Measurements from ENCODE around the gene SLC35D1.

The SLC35D1 gene

GRCh38 chr1:67058761-67059160, 4.8 kb upstream of the SLC35D1 start:
- no peaks in the 10 kb centered on the region for H3F3A ChIP-seq (ENCODE audit: insufficient read depth, low read length)
- no peak overlapping the region for H3K4me3 ChIP-seq (ENCODE audit: low read depth, low read length, poor library complexity, severe bottlenecking)
- no peaks in the 10 kb centered on the region for H4K20me1 ChIP-seq (ENCODE audit: insufficient read depth, low read length)
- H3K4me1 ChIP-seq (ENCODE audit: insufficient read depth, low read length, severe bottlenecking) = no peaks in the 10 kb centered on the region
- no peaks in the 10 kb centered on the region for H3K27me3 ChIP-seq (ENCODE audit: insufficient read depth, low read length)
- no peak overlapping the region for H3K9ac ChIP-seq (ENCODE audit: low read length)
- no peaks in the 10 kb centered on the region for H3K9me2 ChIP-seq (ENCODE audit: low read depth, low read length)
- TF ChIP-seq CTCF (IDR thresholded peaks at IDR 0.05; ENCODE audit: low read length) = no peak
- TF ChIP-seq EZH2 (IDR thresholded peaks at IDR 0.05; ENCODE audit: borderline replicate concordance, low read length) = no peak
- H3K9me3 ChIP-seq (ENCODE audit: low read length) = no peaks in the 10 kb centered on the region
- no peak overlapping the region for H2AFZ ChIP-seq (ENCODE audit: low read length)
- no peak overlapping the region for H3K27ac ChIP-seq (ENCODE audit: low read depth, low read length, poor library complexity, severe bottlenecking)
- H3K4me2 ChIP-seq (ENCODE audit: low read length) = no peak overlapping the region
- H3K79me2 ChIP-seq (ENCODE audit: insufficient read depth, low read length) = no peaks in the 10 kb centered on the region
- no peaks in the 10 kb centered on the region for H3K36me3 ChIP-seq (ENCODE audit: insufficient read depth, low read length)

- H3K27ac ChIP-seq (ENCODE audit: low read depth, low read length, poor library complexity, severe bottlenecking) = no peak overlapping the region
- H3K9me3 ChIP-seq (ENCODE audit: low read length) = no peaks in the 10 kb centered on the region
- no peaks in the 10 kb centered on the region for H3F3A ChIP-seq (ENCODE audit: insufficient read depth, low read length)
- no peak overlapping the region for H2AFZ ChIP-seq (ENCODE audit: low read length)
- H3K4me1 ChIP-seq (ENCODE audit: insufficient read depth, low read length, severe bottlenecking) = no peaks in the 10 kb centered on the region
- TF ChIP-seq EZH2 (IDR thresholded peaks at IDR 0.05; ENCODE audit: borderline replicate concordance, low read length) (no peak), CTCF (IDR thresholded peaks at IDR 0.05; ENCODE audit: low read length) (no peak)
- H3K9ac ChIP-seq (ENCODE audit: low read length) = no peak overlapping the region
- H3K27me3 ChIP-seq (ENCODE audit: insufficient read depth, low read length) = no peaks in the 10 kb centered on the region
- no peaks in the 10 kb centered on the region for H3K36me3 ChIP-seq (ENCODE audit: insufficient read depth, low read length)
- H3K4me2 ChIP-seq (ENCODE audit: low read length) = no peak overlapping the region
- H3K9me2 ChIP-seq (ENCODE audit: low read depth, low read length) = no peaks in the 10 kb centered on the region
- H4K20me1 ChIP-seq (ENCODE audit: insufficient read depth, low read length) = no peaks in the 10 kb centered on the region
- no peak overlapping the region for H3K4me3 ChIP-seq (ENCODE audit: low read depth, low read length, poor library complexity, severe bottlenecking)
- H3K79me2 ChIP-seq (ENCODE audit: insufficient read depth, low read length) = no peaks in the 10 kb centered on the region
These were observed 4.3 kb upstream of the SLC35D1 start for GRCh38 chr1:67058242-67058641.

- Histone ChIP-seq H3K4me1 (ENCODE audit: insufficient read depth, low read length, severe bottlenecking) (peaks cover 20% of the 10 kb centered on the region), H3K9ac (ENCODE audit: low read length) (peak overlapping the region; percentile 96), H4K20me1 (ENCODE audit: insufficient read depth, low read length) (no peaks in the 10 kb centered on the region), H3K27ac (ENCODE audit: low read depth, low read length, poor library complexity, severe bottlenecking) (peak overlapping the region; percentile 83), H3K27me3 (ENCODE audit: insufficient read depth, low read length) (no peaks in the 10 kb centered on the region), H3K9me3 (ENCODE audit: low read length) (no peaks in the 10 kb centered on the region), H3K4me3 (ENCODE audit: low read depth, low read length, poor library complexity, severe bottlenecking) (peak overlapping the region; percentile 76), H3F3A (ENCODE audit: insufficient read depth, low read length) (no peaks in the 10 kb centered on the region), H3K9me2 (ENCODE audit: low read depth, low read length) (no peaks in the 10 kb centered on the region), H3K36me3 (ENCODE audit: insufficient read depth, low read length) (peaks cover 22% of the 10 kb centered on the region), H3K79me2 (ENCODE audit: insufficient read depth, low read length) (peaks cover 21% of the 10 kb centered on the region), H2AFZ (ENCODE audit: low read length) (peak overlapping the region; percentile 78), H3K4me2 (ENCODE audit: low read length) (peak overlapping the region; percentile 93)
- no peak for TF ChIP-seq CTCF (IDR thresholded peaks at IDR 0.05; ENCODE audit: low read length)
- no peak for TF ChIP-seq EZH2 (IDR thresholded peaks at IDR 0.05; ENCODE audit: borderline replicate concordance, low read length)
These were observed 488 bp downstream of the SLC35D1 start for GRCh38 chr1:67053535-67053784.
